ENCODE results near the gene SLC38A2.

DNA sequence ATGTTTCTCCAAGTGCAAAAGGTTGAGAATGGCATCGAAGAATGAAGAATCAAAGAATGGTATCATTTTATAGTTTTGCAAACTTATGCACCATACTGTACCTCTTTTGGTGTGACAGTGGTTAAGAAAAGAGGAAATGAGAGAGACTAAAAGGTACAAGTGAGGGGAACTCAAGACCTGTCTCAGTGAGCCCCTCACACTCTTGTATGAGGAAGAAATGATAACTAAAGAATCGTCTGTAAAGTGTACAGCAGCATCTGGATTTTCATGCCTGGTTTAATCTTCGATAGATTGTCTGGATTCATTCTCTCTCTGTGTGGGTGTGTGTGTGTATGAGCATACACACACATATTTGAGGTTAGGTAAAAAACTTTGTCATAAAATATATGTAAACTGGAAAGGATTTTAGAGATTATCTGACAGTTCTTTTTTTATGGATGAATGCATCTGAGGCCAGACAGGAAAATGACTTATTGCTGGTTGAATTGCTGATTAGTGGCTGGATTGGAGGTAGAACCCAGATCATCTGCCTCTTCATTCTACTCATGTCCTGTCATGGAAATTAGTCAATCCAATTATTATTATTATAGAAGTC is 16.0 kb upstream of the SLC38A2 start:
- TF ChIP-seq, protein P1, sequence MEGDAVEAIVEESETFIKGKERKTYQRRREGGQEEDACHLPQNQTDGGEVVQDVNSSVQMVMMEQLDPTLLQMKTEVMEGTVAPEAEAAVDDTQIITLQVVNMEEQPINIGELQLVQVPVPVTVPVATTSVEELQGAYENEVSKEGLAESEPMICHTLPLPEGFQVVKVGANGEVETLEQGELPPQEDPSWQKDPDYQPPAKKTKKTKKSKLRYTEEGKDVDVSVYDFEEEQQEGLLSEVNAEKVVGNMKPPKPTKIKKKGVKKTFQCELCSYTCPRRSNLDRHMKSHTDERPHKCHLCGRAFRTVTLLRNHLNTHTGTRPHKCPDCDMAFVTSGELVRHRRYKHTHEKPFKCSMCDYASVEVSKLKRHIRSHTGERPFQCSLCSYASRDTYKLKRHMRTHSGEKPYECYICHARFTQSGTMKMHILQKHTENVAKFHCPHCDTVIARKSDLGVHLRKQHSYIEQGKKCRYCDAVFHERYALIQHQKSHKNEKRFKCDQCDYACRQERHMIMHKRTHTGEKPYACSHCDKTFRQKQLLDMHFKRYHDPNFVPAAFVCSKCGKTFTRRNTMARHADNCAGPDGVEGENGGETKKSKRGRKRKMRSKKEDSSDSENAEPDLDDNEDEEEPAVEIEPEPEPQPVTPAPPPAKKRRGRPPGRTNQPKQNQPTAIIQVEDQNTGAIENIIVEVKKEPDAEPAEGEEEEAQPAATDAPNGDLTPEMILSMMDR (IDR thresholded peaks at IDR 0.05): no peak
- TF ChIP-seq SIN3A (IDR thresholded peaks at IDR 0.05; ENCODE audit: borderline replicate concordance, insufficient read depth, low read depth, low read length) (no peak), POLR2AphosphoS5 (IDR thresholded peaks at IDR 0.05; ENCODE audit: low read depth, low read length) (no peak)
